GM18868 (cell line): Measurements from ENCODE around the gene SERPINA3.
"Not testable (repeated sequence)": the region's sequence is repeated elsewhere in the genome, so short reads cannot be mapped to it uniquely, and the experiment has no call there.

Experiments used
- ATAC-seq: cut with Tn5 transposase; IDR thresholded peaks from one replicate; pipeline ENCODE4 v1.9.1; 2021; ENCODE audit warnings: mild to moderate bottlenecking, moderate library complexity; ENCODE audit not compliant: unreplicated experiment

The SERPINA3 gene

DNA sequence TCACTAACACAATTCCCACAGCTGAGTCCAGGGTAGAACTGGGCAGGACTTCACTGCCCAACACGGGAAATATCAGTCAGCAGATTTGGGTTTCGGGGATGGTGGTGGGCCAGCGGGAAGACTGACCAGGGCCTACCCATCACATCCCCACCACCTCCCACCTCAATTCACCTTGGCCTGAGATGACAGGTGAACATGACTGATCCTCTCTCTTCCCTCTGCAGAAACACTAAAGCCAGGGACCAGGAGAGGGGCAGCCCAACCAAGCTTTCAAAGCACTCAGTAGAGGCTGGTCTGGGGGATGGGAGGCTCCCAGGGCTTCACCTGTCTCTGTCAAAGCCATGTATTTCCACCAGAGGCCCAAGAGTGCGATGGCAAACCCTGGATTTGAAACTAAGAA is 28.6 kb upstream of the SERPINA3 start:
- ATAC-seq: no peak

- no peak for ATAC-seq
Measured at GRCh38 chr14:94584591-94585280, 27.5 kb upstream of the SERPINA3 start.

GRCh38 chr14:94586635-94587034 is 25.6 kb upstream of the SERPINA3 start:
- no peak for ATAC-seq

GRCh38 chr14:94588311-94588710 is 23.9 kb upstream of the SERPINA3 start:
- ATAC-seq: no peak

DNA sequence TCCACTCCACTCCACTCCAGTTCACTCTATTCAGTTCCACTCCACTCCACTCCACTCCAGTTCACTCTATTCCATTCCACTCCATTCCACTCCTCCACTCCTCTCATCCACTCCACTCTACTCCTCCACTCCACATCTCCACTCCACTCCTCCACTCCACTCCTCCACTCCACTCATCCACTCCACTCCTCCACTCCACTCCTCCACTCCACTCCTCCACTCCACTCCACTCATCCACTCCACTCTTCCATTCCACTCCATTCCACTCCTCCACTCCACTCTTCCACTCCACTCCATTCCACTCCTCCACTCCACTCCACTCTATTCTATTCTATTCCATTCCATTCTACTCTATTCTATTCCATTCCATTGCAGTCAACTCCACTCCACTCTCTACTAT is 21.1 kb upstream of the SERPINA3 start:
- ATAC-seq: no peak

DNA sequence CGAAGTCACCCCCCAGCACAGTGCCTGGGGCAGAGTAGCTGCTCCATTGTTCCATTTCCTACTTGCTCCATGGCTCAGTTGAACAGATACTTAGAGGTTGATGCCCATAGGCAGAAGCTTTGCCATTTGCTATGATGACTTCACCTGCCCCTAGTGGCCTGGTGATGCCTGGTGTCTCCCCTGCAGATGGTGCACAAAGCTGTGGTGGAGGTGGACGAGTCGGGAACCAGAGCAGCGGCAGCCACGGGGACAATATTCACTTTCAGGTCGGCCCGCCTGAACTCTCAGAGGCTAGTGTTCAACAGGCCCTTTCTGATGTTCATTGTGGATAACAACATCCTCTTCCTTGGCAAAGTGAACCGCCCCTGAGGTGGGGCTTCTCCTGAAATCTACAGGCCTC is 20.3 kb upstream of the SERPINA3 start:
- ATAC-seq: no peak

DNA sequence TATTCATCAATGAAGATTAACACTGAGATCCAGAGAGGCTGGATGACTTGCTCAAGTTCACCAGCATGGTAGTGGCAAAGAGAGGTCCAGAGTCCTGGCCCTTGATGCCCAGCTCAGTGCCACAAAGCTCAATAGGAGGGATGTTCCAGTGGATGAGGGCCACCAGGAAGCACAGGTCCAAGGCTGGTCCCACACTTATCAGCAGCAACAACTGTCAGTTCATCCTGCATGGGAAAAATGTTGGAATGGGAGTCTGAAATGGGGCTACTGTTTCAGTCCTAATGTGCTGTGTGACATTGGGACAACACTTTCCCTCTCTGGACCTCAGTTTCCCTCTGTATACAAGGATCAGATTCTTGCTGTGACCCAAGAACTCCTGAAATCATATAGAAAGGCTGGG is 19.7 kb upstream of the SERPINA3 start:
- no peak for ATAC-seq

DNA sequence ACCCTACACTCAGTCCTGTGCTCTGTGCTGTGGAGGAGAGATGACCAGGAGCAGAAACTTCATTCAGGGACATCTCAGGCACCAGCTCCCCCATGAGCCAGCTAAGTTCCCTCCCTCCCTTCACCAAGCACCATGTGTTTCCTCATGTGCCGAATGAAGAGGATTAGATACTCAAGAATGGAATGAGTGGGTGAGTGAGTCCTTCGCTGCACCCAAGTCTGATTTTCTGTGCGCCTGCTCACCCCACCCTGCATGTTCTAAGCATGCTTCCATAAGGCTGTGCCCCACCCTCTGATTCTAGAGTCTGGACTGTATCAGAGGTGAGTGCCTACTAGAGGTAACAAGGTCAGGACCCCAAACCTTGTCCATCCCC is 18.8 kb upstream of the SERPINA3 start:
- ATAC-seq: no peak

DNA sequence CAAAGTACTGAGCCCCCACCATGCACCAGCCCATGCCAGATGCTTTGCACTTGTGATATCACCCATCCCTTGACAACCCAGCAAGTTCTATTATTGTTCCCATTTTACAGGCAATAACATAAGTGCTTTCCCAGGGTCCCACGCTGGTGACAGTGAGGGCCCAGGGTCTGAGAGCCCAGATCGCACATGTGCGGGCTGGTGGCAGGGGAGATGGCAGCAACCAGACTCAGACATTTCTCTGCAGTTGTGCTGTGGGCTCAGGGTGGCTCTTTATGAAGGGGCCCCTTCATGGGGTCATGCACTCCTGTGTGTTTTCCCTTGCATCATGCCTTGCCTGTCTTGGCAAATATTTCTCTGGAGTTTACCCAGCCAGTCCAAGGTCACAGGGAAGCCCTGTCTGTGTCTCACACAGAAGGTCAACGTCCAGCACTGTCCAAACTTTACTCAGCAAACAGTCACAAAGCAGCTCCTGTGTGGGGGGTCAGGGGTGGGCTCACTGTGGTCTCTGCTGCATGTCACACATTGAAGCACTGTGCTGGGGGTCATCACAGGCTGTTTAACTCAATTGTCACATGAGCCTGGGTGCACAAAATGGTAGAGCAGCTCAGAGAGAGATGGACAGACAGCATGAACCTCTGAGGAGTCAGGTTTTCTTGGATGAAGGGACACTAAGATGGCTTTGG is 18.3 kb upstream of the SERPINA3 start:
- ATAC-seq: no peak

GRCh38 chr14:94594441-94594840 is 17.8 kb upstream of the SERPINA3 start:
- no peak for ATAC-seq

- ATAC-seq: no peak
Measured at GRCh38 chr14:94595912-94596311, 16.3 kb upstream of the SERPINA3 start.

DNA sequence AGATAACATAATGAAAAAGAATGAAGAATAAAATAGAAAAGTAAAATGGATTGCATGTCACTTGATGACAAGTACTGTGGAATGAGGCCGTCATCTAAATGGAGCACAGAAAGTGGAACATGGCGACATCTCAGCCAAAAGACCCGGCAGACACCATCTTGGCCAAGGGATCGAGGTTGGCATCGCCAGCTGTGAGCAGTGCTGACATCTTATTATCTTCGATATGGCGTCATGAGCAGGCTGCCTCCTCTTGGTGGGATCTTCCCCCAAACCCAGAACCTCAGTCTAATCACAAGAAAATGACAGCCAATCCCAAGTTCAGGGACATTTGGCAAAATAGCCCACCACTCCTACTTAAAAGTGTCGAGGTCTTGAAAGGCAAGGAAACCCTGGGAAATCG is 15.8 kb upstream of the SERPINA3 start:
- no peak for ATAC-seq

DNA sequence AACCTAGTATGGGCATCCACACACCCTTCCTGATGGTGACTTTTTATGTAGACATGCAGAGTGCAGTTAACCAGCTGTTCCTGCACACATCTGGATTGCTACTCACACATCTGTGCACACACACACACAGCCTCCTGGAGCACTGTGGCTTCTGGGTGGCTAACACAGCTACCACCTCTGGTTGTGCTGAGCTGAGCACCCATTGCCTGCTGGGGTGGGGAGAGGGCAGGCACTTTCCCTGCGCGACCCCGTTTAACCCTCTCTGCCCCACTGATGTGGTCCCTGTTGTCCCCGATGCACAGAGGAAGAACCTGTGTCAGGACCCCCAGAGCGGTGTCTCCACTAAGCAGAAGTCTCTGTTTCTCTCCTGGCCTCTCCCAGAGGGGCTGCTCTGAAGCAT is 14.4 kb upstream of the SERPINA3 start:
- ATAC-seq: no peak

DNA sequence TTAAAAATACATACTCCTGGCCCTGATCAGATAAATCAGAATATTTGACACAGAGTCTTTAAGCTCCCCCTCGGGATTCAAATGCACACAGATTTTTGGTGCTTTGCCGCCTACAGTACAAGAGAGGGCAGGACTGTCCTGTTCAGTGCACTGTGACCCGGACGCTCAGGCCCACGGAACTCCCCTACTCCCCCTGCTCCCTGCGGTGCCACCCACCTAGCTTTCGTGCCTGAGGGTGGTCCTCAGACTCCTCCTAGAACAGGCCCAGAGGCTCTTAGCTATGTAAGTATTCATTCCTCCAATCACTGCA is 13.7 kb upstream of the SERPINA3 start:
- no peak for ATAC-seq

DNA sequence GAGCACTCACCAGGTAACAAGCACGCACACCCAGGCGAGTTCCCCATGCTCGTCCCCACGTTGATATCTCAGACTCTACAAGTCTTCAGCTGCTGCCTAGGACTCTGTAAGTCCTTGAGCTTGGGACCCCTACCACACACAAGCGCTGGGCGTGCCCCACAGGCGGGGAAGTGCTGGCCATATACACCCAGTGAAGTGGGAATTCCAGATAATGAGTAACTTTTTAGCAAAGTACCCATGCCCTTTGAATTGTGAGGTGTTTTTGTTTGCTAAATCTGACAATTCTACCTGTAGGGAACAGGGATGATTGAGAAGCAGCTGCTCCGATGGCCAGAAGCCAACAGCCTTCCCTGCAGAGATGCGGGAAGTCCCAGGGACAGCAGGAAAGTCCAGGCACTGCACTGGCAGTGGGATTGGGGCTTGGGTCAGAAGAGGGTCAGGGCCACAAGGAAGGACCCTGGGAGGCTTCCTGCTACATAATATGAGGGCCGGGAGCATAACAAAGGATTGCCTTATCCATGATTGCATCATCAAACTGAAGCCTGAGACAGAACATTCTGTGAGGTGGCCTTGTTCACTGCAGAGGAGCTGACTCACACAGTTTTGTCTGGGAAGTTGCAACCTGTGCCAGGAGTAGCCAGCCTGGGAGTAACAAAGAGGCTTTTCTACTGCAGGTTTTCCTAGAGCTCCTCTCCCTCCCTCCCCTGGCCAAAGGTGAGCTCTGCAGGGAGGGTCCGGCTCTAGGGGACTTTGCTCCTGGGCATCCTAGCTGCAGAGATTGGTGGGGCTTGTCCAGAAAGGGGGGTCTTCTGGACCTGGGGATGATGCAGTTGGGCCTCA is 13.2 kb upstream of the SERPINA3 start:
- no peak for ATAC-seq

DNA sequence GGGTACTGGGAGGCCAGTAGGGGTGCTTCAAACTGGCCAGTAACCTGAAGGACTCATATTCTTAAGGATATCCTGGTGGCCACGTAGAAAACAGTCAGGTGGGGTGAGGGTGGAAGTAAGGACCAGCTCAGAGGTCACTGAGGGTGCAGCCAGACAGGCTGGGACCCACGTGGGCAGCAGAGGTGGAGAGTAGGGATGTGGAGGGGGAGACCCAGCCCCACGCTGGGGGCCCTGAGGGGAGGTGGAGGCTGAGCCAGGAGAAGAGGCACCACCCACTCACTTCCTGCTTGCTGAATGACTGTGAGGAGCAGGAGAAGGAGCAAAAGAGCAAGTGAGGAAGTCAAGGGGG is 12.6 kb upstream of the SERPINA3 start:
- ATAC-seq: no peak

- no peak for ATAC-seq
Measured at GRCh38 chr14:94600148-94600545, 12.0 kb upstream of the SERPINA3 start.

- ATAC-seq: no peak
Measured at GRCh38 chr14:94601884-94602391, 10.3 kb upstream of the SERPINA3 start.

- ATAC-seq: no peak
Measured at GRCh38 chr14:94602722-94603121, 9.5 kb upstream of the SERPINA3 start.

DNA sequence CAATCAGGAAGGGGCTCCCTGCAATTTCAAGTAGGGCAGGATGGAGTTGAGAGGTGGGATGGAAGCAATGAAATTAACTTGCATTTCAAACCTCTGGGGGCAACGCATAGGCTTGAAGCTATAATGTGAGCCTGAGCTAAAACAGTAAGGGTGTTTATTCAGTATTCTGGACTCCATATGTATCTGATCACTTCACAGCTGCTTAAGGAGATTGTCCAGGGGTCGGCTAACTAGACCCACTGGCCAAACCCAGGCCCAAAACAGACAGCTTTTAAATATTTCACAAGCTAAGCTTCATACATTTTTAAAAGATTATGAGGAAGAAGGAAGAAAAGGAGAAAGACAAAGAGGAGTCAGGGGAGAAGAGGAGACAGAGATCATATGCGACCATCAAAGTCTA is 6.8 kb upstream of the SERPINA3 start:
- no peak for ATAC-seq

GRCh38 chr14:94608966-94609365 is 3.2 kb upstream of the SERPINA3 start:
- not testable (repeated sequence) for ATAC-seq

DNA sequence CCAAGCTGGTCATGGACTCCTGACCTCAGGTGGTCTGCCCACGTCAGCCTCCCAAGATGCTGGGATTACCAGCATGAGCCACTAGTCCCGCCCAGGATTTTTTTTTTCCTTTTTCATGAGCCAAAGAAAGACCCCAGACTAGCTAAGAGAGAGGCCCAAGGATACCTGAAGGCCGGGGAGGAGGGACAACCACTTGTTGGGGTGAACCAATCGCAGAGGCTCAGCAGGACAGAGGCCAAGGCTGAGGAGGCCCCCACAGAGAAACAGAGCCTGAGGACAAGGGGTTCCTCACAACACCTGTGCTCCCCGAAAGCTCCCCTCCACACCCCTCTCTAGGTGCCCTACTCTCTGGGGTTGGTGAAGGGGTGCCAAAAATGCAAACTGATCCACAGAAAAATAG is 1.0 kb upstream of the SERPINA3 start:
- ATAC-seq: no peak
